ENCODE measurements around the gene NHLRC4. TPM values are rescaled to one million over a fixed set of nuclear protein-coding genes. Genes with fewer than 3 reads are reported as not detected.

Gene NHLRC4
- total and polyA plus RNA-seq, 2 of the 8 experiments (the other 6 are each of a cell fraction or from before 2014, with no cell fraction given), result 0.60 to 0.76 TPM

DNA sequence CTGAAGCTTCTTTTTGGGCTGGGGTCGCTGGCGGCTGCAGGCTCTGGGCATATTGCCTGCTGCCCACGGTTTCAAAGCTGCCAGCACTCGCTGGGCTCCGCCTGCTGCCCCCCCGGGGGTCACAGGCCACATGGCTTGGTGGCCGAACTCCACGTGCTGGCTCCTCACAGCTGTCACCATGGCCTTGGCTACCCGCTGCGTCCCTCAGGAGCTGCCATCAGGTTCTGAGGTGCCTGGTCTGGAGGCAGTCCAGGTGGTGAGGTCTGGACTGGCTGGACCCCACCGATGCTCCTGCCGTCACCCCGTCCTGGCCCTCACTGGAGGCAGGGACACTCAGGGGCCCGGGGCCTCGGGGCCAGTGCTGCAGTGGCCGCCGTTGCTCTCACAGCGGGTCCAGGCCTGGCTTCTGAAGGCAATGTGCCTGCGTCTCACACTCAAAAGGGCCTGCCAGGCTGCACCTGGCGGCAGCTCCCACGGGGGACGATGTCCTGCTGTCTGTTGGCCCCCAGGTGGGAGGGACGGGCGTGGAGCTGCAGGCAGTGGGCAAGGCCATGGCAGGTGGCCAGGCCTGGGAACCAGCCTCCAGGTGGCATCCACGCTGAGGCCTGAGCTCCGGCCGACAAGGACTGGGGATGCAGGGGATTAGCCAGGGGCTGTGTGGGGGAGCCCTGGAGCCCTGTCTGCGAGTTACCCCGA, 26.0 kb upstream of the NHLRC4 start:
- H3K36me3 ChIP-seq (ENCODE audit: control insufficient read depth in 2 of 4, insufficient read depth in 4 of 4, low read length in 3 of 4), result no peaks in the 10 kb centered on the region; a peak in 2 of 8 replicates
- FAIRE-seq (no peak), DNase-seq (ENCODE audit: low read depth in 1 of 2, low spot score in 2 of 2) (no peak)
- H3K4ac ChIP-seq (replicated peaks; ENCODE audit: insufficient read length, low read depth, low read length), result no peak overlapping the region
- no peaks in the 10 kb centered on the region for H3K23me2 ChIP-seq (ENCODE audit: low read depth, low read length)
- H3K4me1 ChIP-seq (replicated peaks in 1 of 4; ENCODE audit: control insufficient read depth in 3 of 4, insufficient read depth in 4 of 4, low read length in 3 of 4), result no peaks in the 10 kb centered on the region
- no peak overlapping the region; the same call in none of the 2 replicates for H4K8ac ChIP-seq (ENCODE audit: extremely low read depth, insufficient read depth, low read length)
- H2BK20ac ChIP-seq (ENCODE audit: low read length), result no peak overlapping the region
- no peak overlapping the region for H3K9ac ChIP-seq (replicated peaks in 1 of 4; ENCODE audit: extremely low read depth in 1 of 4, low read depth in 3 of 4, low read length in 3 of 4)
- no peaks in the 10 kb centered on the region; a peak in 1 of 4 replicates for H3K9me3 ChIP-seq (ENCODE audit: insufficient read depth in 2 of 2, low read depth in 1 of 2, low read length in 1 of 2)
- peaks cover 3 to 22% of the 10 kb centered on the region in 2 experiments for H4K20me1 ChIP-seq (replicated peaks in 1 of 2; ENCODE audit: control insufficient read depth in 1 of 2, insufficient read depth in 2 of 2, low read length in 2 of 2)
- no peak overlapping the region for H2BK12ac ChIP-seq (ENCODE audit: low read depth, low read length)
- peaks cover 0 to 34% of the 10 kb centered on the region in 2 experiments; a peak in 2 of 4 replicates for H3K79me2 ChIP-seq (ENCODE audit: control insufficient read depth in 1 of 2, insufficient read depth in 2 of 2, low read length in 2 of 2)
- H3K56ac ChIP-seq (replicated peaks; ENCODE audit: insufficient read length, low read depth, low read length), result no peak overlapping the region
- no peak overlapping the region for H3K27ac ChIP-seq (ENCODE audit: low read depth, low read length)
- H4K5ac ChIP-seq (ENCODE audit: insufficient read length, low read depth, low read length), result no peak overlapping the region
- no peak overlapping the region for H2BK5ac ChIP-seq (ENCODE audit: low read depth, low read length)
- TF ChIP-seq MAX (IDR thresholded peaks at IDR 0.05) (no peak), SUZ12 (IDR thresholded peaks at IDR 0.05; ENCODE audit: low read length) (no peak)
- H3K79me1 ChIP-seq (ENCODE audit: low read depth, low read length), result peaks cover 13% of the 10 kb centered on the region
- H2AFZ ChIP-seq (ENCODE audit: low read length), result no peak overlapping the region
- H2BK120ac ChIP-seq (replicated peaks; ENCODE audit: low read depth, low read length), result no peak overlapping the region
- H2BK15ac ChIP-seq (ENCODE audit: low read length), result no peak overlapping the region
- ChIA-PET POLR2A (ENCODE audit: partially characterized antibody) (interaction anchor here (0.6 to 1.6 kb wide), 5 partner anchors 10 to 296 kb away, joined by 3 to 6 read pairs (median 3); no protein-coding TSS in a partner anchor), CTCF (ENCODE audit: partially characterized antibody) (interaction anchor here (0.6 to 2.9 kb wide), 8 partner anchors 7 to 107 kb away, joined by 3 to 17 read pairs (median 4); no protein-coding TSS in a partner anchor)
- no peaks in the 10 kb centered on the region for H3K27me3 ChIP-seq (replicated peaks in 1 of 4; ENCODE audit: control insufficient read depth in 3 of 4, extremely low read depth in 1 of 4, insufficient read depth in 3 of 4, low read length in 3 of 4)
- no peak overlapping the region for H4K91ac ChIP-seq (replicated peaks; ENCODE audit: insufficient read length, low read length)
- 93% methylated on average over 21 of the region's 29 CpGs; no CpG with 5 or more reads in 1 of the 2 experiments for WGBS, 2 experiments (ENCODE audit: extremely low coverage in 1 of 2, insufficient coverage in 1 of 2, insufficient read length in 1 of 2, insufficient replicate concordance in 2 of 2, low coverage in 1 of 2, low lambda C conversion rate in 2 of 2, missing lambda C conversion rate in 1 of 2)
- no peak overlapping the region for H2AK5ac ChIP-seq (ENCODE audit: low read depth, low read length)
- no peak overlapping the region for H3K4me3 ChIP-seq (ENCODE audit: extremely low read depth in 1 of 4, insufficient read depth in 2 of 4, low read depth in 3 of 4, low read length in 4 of 4)
- H3K18ac ChIP-seq (ENCODE audit: extremely low read depth, low read length), result no peak overlapping the region
- H3K23ac ChIP-seq (ENCODE audit: insufficient read length), result no peak overlapping the region
- no peak overlapping the region for H3K4me2 ChIP-seq (ENCODE audit: insufficient read depth in 1 of 2, low read depth in 2 of 2, low read length in 2 of 2)
- H3K14ac ChIP-seq (ENCODE audit: insufficient read length), result no peak overlapping the region

Data from H1 (cell line).